ENCODE data around the gene ABCB10.
"Not testable (repeated sequence)": the region's sequence is repeated elsewhere in the genome, so short reads cannot be mapped to it uniquely, and the experiment has no call there.

Gene ABCB10

DNA sequence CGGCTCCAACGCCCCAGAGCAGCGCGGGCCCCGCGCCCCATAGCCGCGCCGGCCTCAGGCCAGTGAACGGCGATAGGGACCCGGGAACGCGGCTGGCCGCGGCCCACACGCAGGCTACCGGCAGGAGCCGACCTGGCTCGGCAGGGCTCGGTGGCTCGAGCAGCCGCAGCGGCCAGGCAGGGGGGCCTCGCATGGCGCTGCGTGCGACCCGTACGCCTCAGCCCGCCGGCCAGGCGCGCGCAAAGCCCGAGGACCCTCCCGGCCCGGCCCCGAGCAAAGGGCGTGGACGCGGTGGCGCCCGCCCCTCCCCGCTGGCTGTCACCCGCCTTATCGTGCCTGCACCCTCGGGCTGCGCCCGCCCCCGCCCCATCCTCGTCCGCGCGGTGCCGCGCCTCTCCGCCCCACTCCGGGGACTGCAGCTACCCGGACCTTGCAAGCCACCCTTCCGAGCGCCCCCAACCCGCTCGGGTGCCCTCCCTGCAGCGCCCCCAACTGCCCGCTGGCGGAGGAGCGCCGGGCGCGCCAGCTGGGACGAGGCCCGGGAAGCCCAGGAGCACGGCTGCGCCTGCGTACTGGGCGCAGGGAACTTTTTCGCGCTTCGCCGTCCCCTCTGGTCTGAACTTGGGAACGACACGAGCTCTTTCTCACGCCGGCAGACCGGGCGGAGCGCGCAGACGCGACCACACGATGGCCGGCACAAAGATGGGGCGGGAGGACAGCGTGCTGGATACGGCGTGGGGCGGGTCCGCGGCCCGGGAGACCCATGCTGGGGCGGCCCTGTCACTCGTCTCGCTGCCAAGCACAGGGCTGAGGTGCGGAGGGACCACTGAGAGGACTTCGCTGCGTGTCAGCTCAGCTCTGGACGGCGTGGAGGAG is at the start of gene ABCB10:
ABCB10 (minus strand) TSS at position 248 of the 876 bp plus-strand sequence; CDS start at position 193, 55 bp downstream.
- peak; percentile 74 for FAIRE-seq

DNA sequence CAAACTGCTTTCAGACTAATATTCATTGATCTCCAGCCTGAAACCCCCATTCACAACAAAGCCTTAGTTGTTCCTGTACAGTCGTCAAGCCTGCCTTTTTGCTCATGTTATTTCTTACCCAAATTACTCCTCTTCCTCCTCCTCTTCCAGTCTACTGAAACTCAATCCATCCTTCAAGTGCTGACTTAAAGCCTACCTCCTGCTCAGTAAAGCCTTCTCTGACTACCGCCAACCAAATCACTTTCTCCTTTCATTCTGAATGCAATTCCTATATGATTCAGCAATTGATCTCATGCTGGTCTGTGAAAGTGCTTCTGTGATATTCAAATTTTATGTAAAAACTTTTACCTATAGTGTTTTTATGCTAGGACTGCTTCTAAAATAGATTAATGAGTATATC is 48.9 kb upstream of the ABCB10 start:
- no peak for FAIRE-seq

DNA sequence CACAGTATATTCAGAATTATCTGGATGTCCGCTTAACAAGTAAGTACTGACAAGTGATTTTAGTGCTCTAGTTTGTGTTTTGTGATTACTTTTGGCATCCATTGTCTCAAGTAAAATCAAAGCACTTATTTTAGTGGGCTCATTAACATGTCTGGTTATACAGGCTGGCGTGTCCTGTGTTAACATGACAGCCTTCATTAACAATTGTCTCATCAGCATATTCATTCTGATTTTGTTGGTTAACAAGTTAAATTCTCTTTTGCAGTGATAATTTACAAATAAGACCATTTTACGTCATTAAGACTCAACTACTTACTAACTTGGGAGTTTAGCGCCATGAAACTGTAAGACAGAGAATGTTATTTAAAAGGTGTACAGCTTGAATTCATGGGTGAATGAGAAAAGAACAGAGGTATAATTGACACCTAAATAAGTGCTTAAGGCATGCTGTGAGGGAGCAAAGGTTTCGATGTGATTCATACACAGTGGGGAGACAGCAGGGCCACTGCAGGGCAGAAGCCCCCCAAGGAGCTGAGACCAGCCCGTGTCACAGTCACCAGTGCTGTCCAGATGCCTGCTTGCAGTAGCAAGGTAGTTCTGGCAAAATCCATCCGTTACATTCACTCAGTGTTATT is 45.0 kb upstream of the ABCB10 start:
- FAIRE-seq, result no peak

DNA sequence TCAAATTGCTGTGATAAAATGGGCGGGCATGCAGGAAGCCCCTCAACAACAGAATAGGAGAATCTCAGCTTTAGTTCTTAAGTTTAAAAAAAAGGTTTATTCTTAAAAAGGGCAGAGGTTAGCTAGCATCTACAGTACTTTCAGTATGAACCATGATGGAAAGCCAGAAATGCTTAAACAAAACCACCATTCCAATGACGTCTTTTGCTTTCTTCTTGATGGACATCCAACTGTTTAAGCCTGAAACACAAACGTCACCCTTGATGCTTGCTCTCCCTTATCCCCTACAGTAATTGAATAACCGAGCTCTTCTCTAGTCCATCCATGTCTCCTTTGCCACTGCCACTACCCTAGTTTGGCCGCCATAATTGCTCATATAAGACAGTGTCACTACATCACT is 41.7 kb upstream of the ABCB10 start:
- no peak for FAIRE-seq

DNA sequence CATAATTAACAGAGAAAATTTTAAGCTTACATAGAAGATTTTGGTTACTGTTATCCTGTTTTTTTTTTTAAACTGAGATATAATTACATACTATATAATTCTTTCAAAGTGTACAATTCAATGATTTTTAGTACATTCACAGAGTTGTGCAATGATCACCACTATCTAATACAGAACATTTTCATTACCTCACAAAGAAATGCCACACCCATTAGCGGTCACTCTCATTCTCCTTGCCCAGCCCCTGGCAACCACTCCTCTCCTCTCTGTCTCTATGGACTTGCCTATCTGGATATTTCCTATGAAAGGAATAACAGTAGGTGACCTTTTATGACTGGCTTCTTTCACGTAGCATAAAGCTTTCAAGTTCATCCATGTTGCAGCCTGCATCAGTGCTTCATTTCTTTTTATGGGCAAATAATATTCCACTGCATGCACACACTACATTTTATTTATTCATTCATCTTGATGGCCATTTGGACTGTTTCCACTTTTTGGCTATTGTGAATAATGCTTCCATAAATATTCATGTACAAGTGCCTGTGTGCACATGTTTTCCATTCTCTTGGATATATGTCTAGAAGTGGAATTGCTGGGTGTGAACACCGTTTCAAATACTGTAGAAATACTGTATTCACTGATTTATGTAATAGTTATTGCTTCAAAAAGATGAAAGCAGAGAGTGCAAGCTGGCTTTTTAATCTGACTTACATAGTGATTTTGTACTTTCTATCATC is 40.9 kb upstream of the ABCB10 start:
- FAIRE-seq, result no peak

DNA sequence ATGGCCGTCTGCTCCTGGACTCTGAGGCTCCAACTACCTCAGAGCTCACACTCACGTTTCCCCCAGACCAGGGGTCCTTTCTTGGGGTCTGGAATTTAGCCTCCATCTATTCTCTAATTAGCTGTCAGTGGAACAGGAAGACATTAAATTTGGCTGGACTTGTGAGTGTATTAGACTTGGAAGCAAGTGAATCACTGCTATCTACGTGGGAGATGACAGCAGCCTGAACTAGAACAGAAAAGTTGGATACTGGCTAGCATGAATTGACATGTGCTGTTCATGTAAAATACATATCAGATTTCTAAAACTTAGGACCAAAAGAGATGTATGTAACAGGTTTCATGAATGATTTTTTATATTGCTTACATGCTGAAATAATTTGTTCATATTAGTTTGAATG is 39.4 kb upstream of the ABCB10 start:
- no peak for FAIRE-seq

DNA sequence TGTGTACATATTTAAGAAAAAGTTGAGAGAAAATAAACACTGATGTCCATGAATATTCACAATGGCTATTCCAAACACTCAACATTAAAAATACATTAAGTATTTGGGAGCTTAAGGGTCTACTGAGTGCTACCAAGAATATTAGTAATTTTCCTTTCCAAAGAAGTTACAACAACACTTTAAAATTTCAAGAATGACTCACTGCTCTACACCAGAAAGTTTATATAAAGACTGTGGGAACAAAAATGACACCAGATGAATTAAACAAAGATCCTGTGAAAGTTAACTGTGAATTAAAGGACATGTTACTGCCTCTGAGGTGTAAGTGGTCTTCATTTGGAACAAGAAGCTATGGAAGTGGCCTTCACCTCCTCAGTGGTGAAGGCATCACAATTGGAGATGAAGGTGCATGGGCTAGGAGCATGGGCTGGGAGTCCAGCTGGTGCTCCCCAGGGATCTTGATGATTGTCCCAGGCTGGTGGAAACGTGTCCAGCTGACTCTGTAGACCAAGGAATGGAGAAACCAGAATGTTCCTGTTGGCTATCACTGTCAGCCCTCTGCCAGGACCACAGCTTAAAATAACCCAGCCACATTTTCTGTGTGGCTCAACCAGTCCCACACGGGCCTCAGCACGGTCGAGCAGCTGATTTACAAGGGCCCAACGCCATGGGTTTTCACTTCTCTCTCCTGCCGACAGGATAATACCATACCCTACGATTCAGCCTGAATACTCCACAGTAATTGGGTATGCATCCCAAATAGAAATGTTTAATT is 38.6 kb upstream of the ABCB10 start:
- FAIRE-seq, result no peak

DNA sequence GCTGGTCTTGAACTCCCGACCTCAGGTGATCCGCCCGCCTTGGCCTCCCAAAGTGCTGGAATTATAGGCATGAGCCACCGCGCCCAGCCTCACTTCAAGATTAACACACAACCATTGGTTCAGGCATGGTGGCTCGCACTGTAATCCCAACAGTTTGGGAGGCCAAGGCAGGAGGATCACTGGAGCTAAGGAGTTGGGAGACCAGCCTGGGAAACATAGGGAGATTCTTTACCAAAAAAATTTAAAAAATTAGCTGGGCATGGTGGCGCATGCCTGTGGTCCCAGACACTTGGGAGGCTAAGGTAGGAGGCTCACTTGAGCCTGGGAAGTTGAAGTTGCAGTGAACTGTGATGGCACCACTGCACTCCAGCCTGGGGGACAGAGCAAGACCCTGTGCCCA is 37.4 kb upstream of the ABCB10 start:
- not testable (repeated sequence) for FAIRE-seq

DNA sequence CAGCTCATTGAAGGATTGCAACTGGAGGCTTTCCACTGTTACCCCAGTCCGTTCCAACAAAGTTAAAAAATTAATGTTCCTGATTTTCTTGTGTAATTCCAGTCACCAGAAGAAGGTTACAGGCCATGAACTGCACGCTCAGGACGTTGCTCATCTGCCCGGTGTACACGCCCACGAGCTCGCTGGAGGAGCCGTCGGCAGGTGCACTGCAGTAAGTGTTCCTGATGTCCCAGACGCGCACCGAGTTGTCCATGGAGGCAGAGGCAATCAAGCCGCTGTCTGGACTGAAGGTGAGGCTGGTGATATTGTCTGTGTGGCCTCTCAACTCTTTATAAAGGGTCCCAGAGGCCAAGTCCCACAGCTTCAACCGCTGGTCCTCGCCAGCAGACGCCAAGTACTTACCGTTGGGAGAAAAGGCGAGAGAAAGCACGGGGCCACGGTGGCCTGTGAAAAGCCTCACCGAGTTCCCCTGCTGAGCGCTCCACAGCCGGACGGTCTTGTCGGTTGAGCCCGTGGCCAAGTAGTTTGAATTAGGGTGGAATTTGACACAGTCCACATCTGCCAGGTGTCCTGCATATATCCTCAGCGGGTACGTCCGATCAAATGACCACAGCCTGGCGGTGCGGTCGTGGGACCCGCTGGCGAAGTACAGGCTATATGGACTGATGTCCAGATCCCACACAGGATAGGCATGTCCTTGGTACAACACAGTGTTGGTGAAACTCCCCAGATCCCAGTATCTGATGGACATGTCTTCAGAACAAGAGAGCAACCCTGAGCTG is 35.9 kb upstream of the ABCB10 start:
- FAIRE-seq, result no peak

DNA sequence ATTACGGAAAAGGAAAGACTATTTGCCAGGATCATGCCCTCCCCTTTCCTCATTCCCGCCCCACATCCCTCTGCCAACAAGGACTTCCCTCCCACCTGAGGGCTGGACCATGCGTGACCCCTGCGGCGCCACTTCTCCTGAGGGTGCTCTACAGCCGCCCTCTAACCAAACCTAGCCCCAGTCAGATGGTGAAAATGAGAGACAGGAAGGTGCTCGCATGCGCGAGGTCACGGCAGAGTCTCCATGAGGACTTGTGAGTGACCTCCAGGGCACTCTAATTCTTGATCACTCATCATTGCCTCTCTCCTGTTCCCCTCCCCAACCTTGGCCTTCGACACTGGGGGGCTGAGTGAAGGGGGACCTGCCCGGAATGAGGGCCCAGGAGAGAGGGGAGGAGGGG is 35.3 kb upstream of the ABCB10 start:
- no peak for FAIRE-seq

DNA sequence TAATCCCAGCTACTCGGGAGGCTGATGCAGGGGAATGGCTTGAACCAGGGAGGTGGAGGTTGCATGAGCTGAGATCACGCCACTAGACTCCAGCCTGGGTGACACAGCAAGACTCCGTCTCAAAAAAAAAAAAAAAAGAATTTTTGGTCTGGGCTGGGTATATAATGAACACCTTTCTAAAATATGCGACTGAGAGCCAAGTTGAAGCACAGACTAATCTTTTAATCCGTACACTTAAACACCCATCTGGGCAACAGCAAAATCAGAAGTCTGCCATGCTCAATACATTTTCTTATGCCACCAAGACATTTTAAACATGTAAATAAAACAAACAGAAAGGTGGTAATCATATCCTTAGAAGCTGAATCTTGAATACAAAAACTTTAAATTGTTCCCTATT is 31.6 kb upstream of the ABCB10 start:
- no peak for FAIRE-seq

DNA sequence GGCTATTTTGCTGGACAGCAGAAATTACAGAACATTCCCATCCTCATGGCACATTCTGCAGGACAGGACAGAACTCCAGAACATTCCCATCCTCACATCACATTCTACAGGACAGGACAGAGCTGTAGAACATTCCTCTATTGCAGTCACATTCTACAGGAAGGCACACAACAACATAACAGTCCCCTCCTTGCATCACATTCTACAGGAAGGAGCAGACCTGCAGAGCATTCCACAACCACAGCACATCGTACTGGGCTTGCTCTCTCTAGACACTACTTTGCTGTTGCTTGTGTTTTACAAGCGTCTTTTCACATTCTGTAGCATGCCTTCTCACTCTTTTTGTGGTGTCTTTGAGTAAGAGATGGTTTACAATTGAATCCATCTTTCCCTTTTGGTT is 26.8 kb upstream of the ABCB10 start:
- no peak for FAIRE-seq

DNA sequence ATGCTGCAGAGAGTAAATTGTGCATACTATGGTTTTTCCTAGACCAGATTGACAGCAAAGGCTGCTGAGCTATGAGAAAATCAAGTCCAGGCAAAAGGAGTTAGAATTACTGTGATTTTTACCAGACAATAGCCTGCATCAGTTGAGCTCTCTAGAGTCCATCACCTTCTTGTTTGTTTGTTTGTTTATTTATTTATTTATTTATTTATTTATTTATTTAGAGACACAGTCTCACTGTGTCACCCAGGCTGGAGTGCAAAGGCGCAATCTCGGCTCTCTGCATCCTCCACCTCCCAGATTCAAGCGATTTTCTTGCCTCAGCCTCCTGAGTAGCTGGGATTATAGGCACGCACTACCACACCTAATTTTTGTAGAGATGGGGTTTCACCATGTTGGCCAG is 24.2 kb upstream of the ABCB10 start:
- no peak for FAIRE-seq

DNA sequence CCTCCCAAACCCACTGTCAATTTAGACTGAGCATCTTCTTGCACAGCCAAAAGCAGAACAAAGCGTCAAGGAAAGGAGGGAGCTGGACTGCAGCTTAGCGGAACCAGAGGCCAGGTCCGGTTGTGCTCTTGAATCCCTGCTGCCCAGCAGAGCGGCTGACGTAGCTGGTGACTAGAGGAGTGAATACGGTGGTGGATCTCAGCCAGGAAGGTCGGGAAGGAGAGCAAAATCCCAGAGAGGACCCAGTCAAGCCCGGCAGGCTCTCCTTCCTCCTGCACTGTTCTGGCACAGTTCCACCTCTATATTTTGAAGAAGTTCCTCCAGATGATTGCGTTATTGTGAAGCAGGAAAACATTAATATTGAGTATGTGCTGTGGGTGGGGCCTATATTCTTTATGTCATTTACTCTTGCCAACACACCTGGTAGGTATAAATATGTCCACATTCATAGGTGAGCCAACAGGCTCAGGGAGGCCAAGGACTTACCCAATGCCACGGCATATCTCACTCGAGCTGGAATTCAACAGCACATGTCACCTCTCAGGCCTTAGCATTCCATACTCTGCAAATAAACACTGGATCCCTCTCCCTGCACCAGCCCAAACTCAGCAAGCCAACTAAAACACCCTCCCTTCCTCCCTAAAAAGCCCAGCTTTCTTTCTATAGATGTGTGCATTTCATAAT is 23.6 kb upstream of the ABCB10 start:
- no peak for FAIRE-seq

DNA sequence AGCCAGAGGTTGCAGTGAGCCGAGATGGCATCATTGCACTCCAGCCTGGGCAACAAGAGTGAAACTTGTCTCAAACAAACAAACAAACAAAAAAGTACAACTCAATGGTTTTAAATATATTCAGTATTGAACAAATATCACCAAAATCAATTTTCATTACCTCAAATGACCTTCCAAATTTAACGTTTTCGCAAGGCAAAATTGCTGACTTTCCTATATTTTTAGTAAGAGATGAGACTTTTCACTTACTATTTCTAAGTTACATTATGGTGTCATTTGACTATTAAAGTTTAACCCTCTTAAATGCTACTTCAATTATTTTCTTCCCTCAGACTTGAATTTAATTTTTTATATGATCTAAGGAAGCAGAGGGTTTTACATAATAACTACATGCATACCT is 23.0 kb upstream of the ABCB10 start:
- no peak for FAIRE-seq

DNA sequence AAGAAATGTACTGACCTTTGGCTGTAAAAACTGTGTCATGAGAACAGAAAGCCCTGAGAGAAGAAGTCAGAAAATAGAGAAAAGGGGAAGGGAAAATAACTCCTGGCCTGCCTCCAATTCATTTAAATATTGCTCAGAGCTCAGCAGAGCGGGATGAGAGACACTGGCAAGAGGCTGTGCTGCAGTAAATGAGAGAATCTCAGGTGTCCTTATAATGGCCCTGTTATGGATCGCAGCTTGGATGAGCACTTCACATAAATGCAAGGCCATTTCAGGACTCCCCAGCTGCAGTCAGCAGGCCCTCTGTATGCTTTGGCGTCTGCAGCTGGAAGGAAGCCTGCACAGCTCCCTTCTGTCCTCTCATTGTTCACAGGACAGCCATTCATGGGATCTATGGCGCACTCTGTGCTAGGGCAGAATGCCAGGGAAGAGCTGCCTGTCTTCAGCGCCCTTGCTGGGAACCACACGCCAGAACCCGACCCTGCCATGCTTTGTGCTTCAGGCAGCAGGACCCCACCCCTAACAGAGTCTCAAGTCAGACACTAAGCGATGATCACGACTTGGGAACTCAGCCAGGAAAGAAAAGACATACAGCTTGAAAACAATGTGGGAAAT is 20.7 kb upstream of the ABCB10 start:
- no peak for FAIRE-seq

DNA sequence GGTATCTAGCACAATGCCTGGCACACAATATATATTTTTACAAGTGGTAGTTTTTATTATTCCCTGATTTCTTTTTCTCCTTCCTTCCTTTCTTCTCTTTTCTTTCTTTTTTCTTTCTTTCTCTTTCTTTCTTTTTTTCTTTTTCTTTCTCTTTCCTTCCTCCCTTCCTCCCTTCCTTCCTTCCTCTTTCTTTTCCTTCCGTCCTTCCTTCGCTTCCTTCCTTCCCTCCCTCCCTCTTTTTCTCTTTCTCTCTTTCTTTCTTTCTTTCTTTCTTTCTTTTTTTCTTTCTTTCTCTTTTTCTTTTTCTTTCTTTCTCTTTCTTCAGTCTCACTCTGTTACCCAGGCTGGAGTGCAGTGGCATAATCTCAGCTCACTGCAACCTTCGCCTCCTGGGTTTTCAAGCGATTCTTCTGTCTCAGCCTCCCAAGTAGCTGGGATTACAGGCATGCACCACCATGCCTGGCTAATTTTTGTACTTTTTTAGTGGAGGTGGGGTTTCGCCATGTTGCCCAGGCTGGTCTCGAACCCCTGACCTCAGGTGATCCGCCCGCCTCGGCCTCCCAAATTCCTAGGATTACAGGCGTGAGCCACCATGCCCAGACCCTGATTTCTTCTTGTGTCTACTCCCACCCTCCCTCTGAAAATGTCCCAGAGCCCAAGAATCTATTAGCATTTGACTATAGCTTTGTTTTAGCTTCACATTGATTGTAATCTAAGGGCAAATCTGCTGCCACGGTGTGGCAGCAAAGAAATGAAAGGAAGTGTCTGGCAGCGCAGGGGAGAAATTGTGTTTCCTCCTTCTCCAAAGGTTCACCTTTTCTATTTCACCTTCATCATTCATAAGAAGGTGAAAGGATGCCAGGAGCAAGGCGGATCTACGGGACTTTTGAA is 19.9 kb upstream of the ABCB10 start:
- no peak for FAIRE-seq

DNA sequence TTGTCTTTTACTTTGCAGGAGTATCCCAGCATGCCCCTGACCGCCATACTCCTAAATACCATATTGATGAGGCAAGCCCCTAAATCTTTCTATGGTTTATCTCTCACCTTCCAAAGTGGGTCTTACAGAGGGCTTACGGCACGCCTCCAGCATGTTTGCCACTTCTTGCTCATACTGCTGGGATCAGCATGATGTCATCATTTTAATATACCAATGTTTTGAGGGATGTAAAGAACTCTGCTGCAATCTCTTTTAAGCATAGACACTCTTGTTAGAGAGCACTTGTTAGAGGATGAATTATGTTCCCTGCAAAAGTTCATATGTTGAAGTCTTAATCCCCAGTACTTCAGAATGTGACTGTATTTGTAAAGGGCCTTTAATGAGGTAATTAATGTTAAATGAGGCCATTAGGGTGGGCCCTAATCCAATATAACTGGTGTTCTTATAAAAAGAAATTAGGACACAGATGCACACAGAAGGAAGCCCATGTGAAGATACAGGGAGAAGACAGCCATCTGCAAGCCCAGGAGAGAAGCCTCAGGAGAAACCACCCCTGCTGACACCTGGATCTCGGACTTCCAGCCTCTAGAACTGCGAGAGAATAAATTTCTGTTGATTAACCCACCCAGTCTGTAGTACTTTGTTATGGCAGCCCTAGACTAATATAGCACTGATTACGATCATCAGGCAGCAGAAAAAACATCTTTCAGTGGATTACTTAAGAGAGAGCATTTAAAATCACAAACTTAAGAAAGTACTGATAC is 16.4 kb upstream of the ABCB10 start:
- no peak for FAIRE-seq

DNA sequence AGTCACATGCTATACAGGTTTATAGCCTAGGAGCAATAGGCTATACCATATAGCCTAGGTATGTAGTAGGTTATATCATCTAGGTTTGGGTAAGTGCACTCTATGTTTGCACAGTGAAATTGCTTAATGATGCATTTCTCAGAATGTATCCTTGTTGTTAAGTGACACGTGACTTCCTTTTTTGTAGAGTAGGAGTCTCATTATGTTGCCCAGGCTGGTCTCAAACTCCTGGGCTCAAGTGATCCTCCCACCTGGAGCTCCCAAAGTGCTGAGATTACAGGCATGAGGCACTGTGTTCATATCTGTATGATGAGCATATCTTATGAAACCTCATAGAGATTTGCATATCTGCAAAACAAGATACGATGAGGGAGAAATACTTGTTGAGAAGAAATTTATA is 13.8 kb upstream of the ABCB10 start:
- FAIRE-seq, result no peak
